GM18519 (cell line): ENCODE measurements around the gene RIC1.

Source experiments
- ATAC-seq: cut with Tn5 transposase; IDR thresholded peaks from one replicate; pipeline ENCODE4 v1.9.1; 2021; ENCODE audit warnings: mild to moderate bottlenecking, moderate library complexity; ENCODE audit not compliant: unreplicated experiment, low FRiP score

Gene RIC1

GRCh38 chr9:5819174-5819573, 190.3 kb downstream of the RIC1 start:
- no peak for ATAC-seq

GRCh38 chr9:5820425-5820824, 191.5 kb downstream of the RIC1 start:
- no peak for ATAC-seq

- no peak for ATAC-seq
Observed at GRCh38 chr9:5825223-5825622, 196.3 kb downstream of the RIC1 start.
